ENCODE measurements around the gene MOCS1. TPM values are rescaled to one million over a fixed set of nuclear protein-coding genes. Genes with fewer than 3 reads are reported as not detected.

The MOCS1 gene
- total RNA-seq, 1 donor from 2014 or later = 16.0 TPM

DNA sequence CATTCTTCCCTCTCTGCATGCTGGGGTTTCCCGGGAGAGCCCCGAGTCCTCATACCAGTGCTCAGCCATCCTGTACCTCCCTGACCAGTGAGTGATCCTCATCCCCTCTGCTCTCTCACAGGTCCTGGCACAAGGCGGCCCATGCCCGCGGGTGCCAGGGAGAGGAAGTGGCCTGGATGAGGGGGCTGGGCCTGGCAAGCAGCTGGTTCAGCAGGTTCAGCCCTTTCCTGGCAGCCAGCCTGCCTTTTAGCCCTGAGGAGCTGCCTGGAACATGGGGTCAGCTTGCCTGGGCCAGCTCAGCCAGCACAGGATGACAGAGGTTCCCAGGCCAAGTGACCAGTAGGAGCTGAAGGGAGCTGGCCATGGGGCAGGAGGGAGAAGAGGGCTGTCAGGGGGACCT lies 10.9 kb downstream of the MOCS1 start:
- Histone ChIP-seq H3K36me3 (ENCODE audit: insufficient read depth, low read length) (no peaks in the 10 kb centered on the region), H3K27ac (ENCODE audit: low read depth, low read length) (no peak overlapping the region), H3K79me2 (ENCODE audit: insufficient read depth, low read length) (no peaks in the 10 kb centered on the region), H3K4me1 (ENCODE audit: insufficient read depth, low read length) (peaks cover 8% of the 10 kb centered on the region), H3K27me3 (ENCODE audit: insufficient read depth, low read length) (no peaks in the 10 kb centered on the region), H4K20me1 (ENCODE audit: insufficient read depth, low read length) (peaks cover 4% of the 10 kb centered on the region), H3K4me3 (ENCODE audit: insufficient read depth, low read depth, low read length) (no peak overlapping the region), H3K9ac (ENCODE audit: low read length) (no peak overlapping the region), H3K9me3 (ENCODE audit: insufficient read depth, low read depth, low read length) (no peaks in the 10 kb centered on the region), H3K4me2 (ENCODE audit: low read length) (no peak overlapping the region), H2AFZ (ENCODE audit: low read depth, low read length) (no peak overlapping the region)
- no peaks in the 10 kb centered on the region for H3K9me3 Mint-ChIP-seq (ENCODE audit: unreplicated experiment)
- peaks cover 22% of the 10 kb centered on the region for H3K36me3 Mint-ChIP-seq (ENCODE audit: low read depth, unreplicated experiment)
- no peak overlapping the region for H3K27ac Mint-ChIP-seq (ENCODE audit: unreplicated experiment)
- no peak for TF ChIP-seq EZH2 (IDR thresholded peaks at IDR 0.05; ENCODE audit: insufficient read depth, low read length)
- TF ChIP-seq, protein P1, sequence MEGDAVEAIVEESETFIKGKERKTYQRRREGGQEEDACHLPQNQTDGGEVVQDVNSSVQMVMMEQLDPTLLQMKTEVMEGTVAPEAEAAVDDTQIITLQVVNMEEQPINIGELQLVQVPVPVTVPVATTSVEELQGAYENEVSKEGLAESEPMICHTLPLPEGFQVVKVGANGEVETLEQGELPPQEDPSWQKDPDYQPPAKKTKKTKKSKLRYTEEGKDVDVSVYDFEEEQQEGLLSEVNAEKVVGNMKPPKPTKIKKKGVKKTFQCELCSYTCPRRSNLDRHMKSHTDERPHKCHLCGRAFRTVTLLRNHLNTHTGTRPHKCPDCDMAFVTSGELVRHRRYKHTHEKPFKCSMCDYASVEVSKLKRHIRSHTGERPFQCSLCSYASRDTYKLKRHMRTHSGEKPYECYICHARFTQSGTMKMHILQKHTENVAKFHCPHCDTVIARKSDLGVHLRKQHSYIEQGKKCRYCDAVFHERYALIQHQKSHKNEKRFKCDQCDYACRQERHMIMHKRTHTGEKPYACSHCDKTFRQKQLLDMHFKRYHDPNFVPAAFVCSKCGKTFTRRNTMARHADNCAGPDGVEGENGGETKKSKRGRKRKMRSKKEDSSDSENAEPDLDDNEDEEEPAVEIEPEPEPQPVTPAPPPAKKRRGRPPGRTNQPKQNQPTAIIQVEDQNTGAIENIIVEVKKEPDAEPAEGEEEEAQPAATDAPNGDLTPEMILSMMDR (IDR thresholded peaks at IDR 0.05; ENCODE audit: insufficient read depth, low read depth, low read length) = no peak
- peaks cover 7% of the 10 kb centered on the region for H3K4me1 Mint-ChIP-seq (ENCODE audit: low read depth, unreplicated experiment)
- FAIRE-seq = no peak
- no peak overlapping the region for H3K4me3 Mint-ChIP-seq (ENCODE audit: unreplicated experiment)
- H3K27me3 Mint-ChIP-seq (ENCODE audit: low read depth, unreplicated experiment) = no peaks in the 10 kb centered on the region
- no peak for DNase-seq (ENCODE audit: low read depth)

DNA sequence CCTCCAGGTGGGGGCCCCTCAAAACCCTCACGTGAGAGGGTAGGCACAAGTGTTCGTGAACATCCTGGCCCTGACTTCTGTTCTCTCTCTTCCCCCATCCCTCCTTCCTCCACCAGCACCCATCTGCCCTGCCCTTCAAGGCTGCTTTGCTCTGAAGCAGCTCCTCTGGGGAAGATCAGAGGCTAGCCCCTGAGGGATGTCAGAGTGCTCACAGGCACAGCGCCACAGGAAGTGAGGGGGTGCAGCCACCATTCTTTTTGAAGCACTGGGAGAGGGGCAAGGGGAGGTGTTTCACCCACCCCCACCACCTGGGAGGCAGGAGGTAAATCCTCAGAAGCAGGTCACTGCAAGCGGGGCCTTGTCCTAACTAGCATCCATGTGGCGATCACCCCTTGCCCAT lies 11.4 kb downstream of the MOCS1 start:
- FAIRE-seq = no peak
- H3K9me3 Mint-ChIP-seq (ENCODE audit: unreplicated experiment) = no peaks in the 10 kb centered on the region
- peaks cover 4% of the 10 kb centered on the region for H4K20me1 ChIP-seq (ENCODE audit: insufficient read depth, low read length)
- H3K4me1 Mint-ChIP-seq (ENCODE audit: low read depth, unreplicated experiment) = peaks cover 11% of the 10 kb centered on the region
- no peaks in the 10 kb centered on the region for H3K27me3 Mint-ChIP-seq (ENCODE audit: low read depth, unreplicated experiment)
- H3K36me3 ChIP-seq (ENCODE audit: insufficient read depth, low read length) = no peaks in the 10 kb centered on the region
- peaks cover 20% of the 10 kb centered on the region for H3K36me3 Mint-ChIP-seq (ENCODE audit: low read depth, unreplicated experiment)
- no peak overlapping the region for H2AFZ ChIP-seq (ENCODE audit: low read depth, low read length)
- H3K4me2 ChIP-seq (ENCODE audit: low read length) = no peak overlapping the region
- no peak overlapping the region for H3K27ac ChIP-seq (ENCODE audit: low read depth, low read length)
- no peak for DNase-seq (ENCODE audit: low read depth)
- no peak overlapping the region for H3K9ac ChIP-seq (ENCODE audit: low read length)
- no peak overlapping the region for H3K27ac Mint-ChIP-seq (ENCODE audit: unreplicated experiment)
- no peaks in the 10 kb centered on the region for H3K9me3 ChIP-seq (ENCODE audit: insufficient read depth, low read depth, low read length)
- H3K4me3 ChIP-seq (ENCODE audit: insufficient read depth, low read depth, low read length) = no peak overlapping the region
- peaks cover 8% of the 10 kb centered on the region for H3K4me1 ChIP-seq (ENCODE audit: insufficient read depth, low read length)
- no peak overlapping the region for H3K4me3 Mint-ChIP-seq (ENCODE audit: unreplicated experiment)
- H3K79me2 ChIP-seq (ENCODE audit: insufficient read depth, low read length) = no peaks in the 10 kb centered on the region
- H3K27me3 ChIP-seq (ENCODE audit: insufficient read depth, low read length) = no peaks in the 10 kb centered on the region
- TF ChIP-seq EZH2 (IDR thresholded peaks at IDR 0.05; ENCODE audit: insufficient read depth, low read length) = no peak
- TF ChIP-seq, protein P1 (IDR thresholded peaks at IDR 0.05; ENCODE audit: insufficient read depth, low read depth, low read length) = no peak

DNA sequence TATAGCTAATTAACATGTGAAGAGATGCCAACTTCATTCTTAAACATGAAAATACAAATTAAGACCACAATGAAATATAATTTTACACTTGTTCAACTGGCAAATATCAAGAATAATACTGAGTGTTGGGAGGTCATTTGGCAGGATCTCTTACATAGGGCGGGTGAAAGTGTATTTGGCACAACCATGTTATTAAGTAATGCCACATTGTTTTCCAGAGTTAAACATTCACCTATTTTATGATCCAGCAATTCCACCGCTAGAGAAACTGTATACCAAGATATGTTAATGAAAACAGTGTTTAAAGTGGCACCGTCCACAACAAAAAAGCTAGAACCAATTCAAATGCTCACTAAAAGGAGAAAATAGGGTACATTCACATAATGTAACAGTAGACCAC lies 14.1 kb downstream of the MOCS1 start:
- no peak for FAIRE-seq
- Mint-ChIP-seq H3K9me3 (ENCODE audit: unreplicated experiment) (no peaks in the 10 kb centered on the region), H3K4me3 (ENCODE audit: unreplicated experiment) (no peak overlapping the region), H3K27me3 (ENCODE audit: low read depth, unreplicated experiment) (no peaks in the 10 kb centered on the region), H3K4me1 (ENCODE audit: low read depth, unreplicated experiment) (peaks cover 4% of the 10 kb centered on the region), H3K36me3 (ENCODE audit: low read depth, unreplicated experiment) (peaks cover 19% of the 10 kb centered on the region), H3K27ac (ENCODE audit: unreplicated experiment) (no peak overlapping the region)
- Histone ChIP-seq H3K36me3 (ENCODE audit: insufficient read depth, low read length) (no peaks in the 10 kb centered on the region), H3K27ac (ENCODE audit: low read depth, low read length) (no peak overlapping the region), H3K4me2 (ENCODE audit: low read length) (no peak overlapping the region), H3K79me2 (ENCODE audit: insufficient read depth, low read length) (no peaks in the 10 kb centered on the region), H3K27me3 (ENCODE audit: insufficient read depth, low read length) (no peaks in the 10 kb centered on the region), H3K4me3 (ENCODE audit: insufficient read depth, low read depth, low read length) (no peak overlapping the region), H2AFZ (ENCODE audit: low read depth, low read length) (no peak overlapping the region), H3K9ac (ENCODE audit: low read length) (no peak overlapping the region), H3K4me1 (ENCODE audit: insufficient read depth, low read length) (no peaks in the 10 kb centered on the region), H4K20me1 (ENCODE audit: insufficient read depth, low read length) (no peaks in the 10 kb centered on the region), H3K9me3 (ENCODE audit: insufficient read depth, low read depth, low read length) (no peaks in the 10 kb centered on the region)
- no peak for DNase-seq (ENCODE audit: low read depth)
- no peak for TF ChIP-seq EZH2 (IDR thresholded peaks at IDR 0.05; ENCODE audit: insufficient read depth, low read length)
- TF ChIP-seq, protein P1 (IDR thresholded peaks at IDR 0.05; ENCODE audit: insufficient read depth, low read depth, low read length) = no peak
